Activated T-helper 2 cell treated with anti-CD3 and anti-CD28 coated beads, Interferon-gamma antibody, Interleukin-2, Interleukin-4, amounts not matched to agents 10 μg/mL and 5 μg/mL and 100 μg/mL, durations not matched to agents 14 hours and 24 hours and 36 hours (primary cell): ENCODE results near the gene VCAN. TPM values are rescaled to one million over a fixed set of nuclear protein-coding genes. Genes with fewer than 3 reads are reported as not detected.

Experiments used
- DNase-seq: peaks from one replicate; pipeline ENCODE4 v3.0.0; 2021; ENCODE audit warnings: low spot score
- H3K27ac Mint-ChIP-seq: one replicate; pipeline ENCODE4 v1.8.0; 2021; ENCODE audit warnings: mixed read lengths
- H3K27me3 Mint-ChIP-seq: one replicate; pipeline ENCODE4 v1.8.0; 2021; ENCODE audit warnings: low read depth, mixed read lengths
- H3K36me3 Mint-ChIP-seq: one replicate; pipeline ENCODE4 v1.8.0; 2021; ENCODE audit warnings: low read depth, mixed read lengths
- H3K4me1 Mint-ChIP-seq: one replicate; pipeline ENCODE4 v1.8.0; 2021; ENCODE audit warnings: low read depth, mixed read lengths
- H3K4me3 Mint-ChIP-seq: one replicate; pipeline ENCODE4 v1.8.0; 2021; ENCODE audit warnings: low read depth, mild to moderate bottlenecking, moderate library complexity, mixed read lengths
- H3K9me3 Mint-ChIP-seq: one replicate; pipeline ENCODE4 v1.8.0; 2021; ENCODE audit warnings: mixed read lengths
- intact Hi-C: fragments of 100-400 bp; cut with micrococcal nuclease; formaldehyde crosslinking; loops from one replicate; pipeline ENCODE4 v1.15.1; 2023
- total RNA-seq: library from RNA; stranded (reverse); gene quantifications from 2 replicates; pipeline ENCODE4 v1.2.3, GENCODE V29; 2022

VCAN gene
- total RNA-seq, 1 donor from 2014 or later, result not detected

GRCh38 chr5:83568186-83568585 lies 96.6 kb downstream of the VCAN start:
- H3K27me3 Mint-ChIP-seq, result peaks cover 18% of the 10 kb centered on the region

GRCh38 chr5:83570916-83571315 lies 99.4 kb downstream of the VCAN start:
- no peaks in the 10 kb centered on the region for H3K36me3 Mint-ChIP-seq
- peaks cover 11% of the 10 kb centered on the region for H3K27me3 Mint-ChIP-seq
- intact Hi-C loops, result no loop called here
- peaks cover 3% of the 10 kb centered on the region for H3K4me1 Mint-ChIP-seq
- DNase-seq, result no peak
- no peak overlapping the region for H3K4me3 Mint-ChIP-seq
- no peak overlapping the region for H3K27ac Mint-ChIP-seq
- no peaks in the 10 kb centered on the region for H3K9me3 Mint-ChIP-seq

More at GRCh38 chr5:83568186-83568585, 96.6 kb downstream of the VCAN start:
- no peak overlapping the region for H3K4me3 Mint-ChIP-seq
- intact Hi-C loops, result no loop called here
- H3K4me1 Mint-ChIP-seq, result peaks cover 3% of the 10 kb centered on the region
- no peaks in the 10 kb centered on the region for H3K36me3 Mint-ChIP-seq
- DNase-seq, result no peak
- no peak overlapping the region for H3K27ac Mint-ChIP-seq
- no peaks in the 10 kb centered on the region for H3K9me3 Mint-ChIP-seq

GRCh38 chr5:83572271-83572670 lies 100.7 kb downstream of the VCAN start:
- Mint-ChIP-seq H3K36me3 (no peaks in the 10 kb centered on the region), H3K27ac (no peak overlapping the region), H3K27me3 (peaks cover 7% of the 10 kb centered on the region), H3K9me3 (no peaks in the 10 kb centered on the region), H3K4me1 (peaks cover 3% of the 10 kb centered on the region), H3K4me3 (no peak overlapping the region)
- DNase-seq, result no peak
- intact Hi-C loops, result no loop called here

GRCh38 chr5:83576341-83576740 lies 104.8 kb downstream of the VCAN start:
- Mint-ChIP-seq H3K9me3 (no peaks in the 10 kb centered on the region), H3K27ac (no peak overlapping the region), H3K27me3 (no peaks in the 10 kb centered on the region), H3K4me3 (no peak overlapping the region), H3K4me1 (no peaks in the 10 kb centered on the region), H3K36me3 (no peaks in the 10 kb centered on the region)
- intact Hi-C loops, result no loop called here
- no peak for DNase-seq

- Mint-ChIP-seq H3K9me3 (no peaks in the 10 kb centered on the region), H3K4me3 (no peak overlapping the region), H3K4me1 (no peaks in the 10 kb centered on the region), H3K36me3 (no peaks in the 10 kb centered on the region), H3K27ac (no peak overlapping the region), H3K27me3 (no peaks in the 10 kb centered on the region)
- no peak for DNase-seq
- intact Hi-C loops, result no loop called here
Observed at GRCh38 chr5:83577036-83577636, 105.6 kb downstream of the VCAN start.

GRCh38 chr5:83583859-83584258 lies 112.3 kb downstream of the VCAN start:
- no peak overlapping the region for H3K27ac Mint-ChIP-seq
- H3K27me3 Mint-ChIP-seq, result no peaks in the 10 kb centered on the region
- no peaks in the 10 kb centered on the region for H3K36me3 Mint-ChIP-seq
- DNase-seq, result no peak
- no peaks in the 10 kb centered on the region for H3K4me1 Mint-ChIP-seq
- H3K9me3 Mint-ChIP-seq, result no peaks in the 10 kb centered on the region
- intact Hi-C loops, result no loop called here
- no peak overlapping the region for H3K4me3 Mint-ChIP-seq

- intact Hi-C loops, result no loop called here
- Mint-ChIP-seq H3K4me3 (no peak overlapping the region), H3K36me3 (no peaks in the 10 kb centered on the region), H3K27ac (no peak overlapping the region), H3K27me3 (no peaks in the 10 kb centered on the region), H3K4me1 (no peaks in the 10 kb centered on the region), H3K9me3 (no peaks in the 10 kb centered on the region)
- no peak for DNase-seq
Observed at GRCh38 chr5:83586874-83587776, 115.6 kb downstream of the VCAN start.

- Mint-ChIP-seq H3K27ac (no peak overlapping the region), H3K27me3 (no peaks in the 10 kb centered on the region), H3K4me1 (no peaks in the 10 kb centered on the region), H3K4me3 (no peak overlapping the region), H3K36me3 (no peaks in the 10 kb centered on the region), H3K9me3 (no peaks in the 10 kb centered on the region)
- intact Hi-C loops, result no loop called here
- DNase-seq, result no peak
Observed at GRCh38 chr5:83589786-83590185, 118.2 kb downstream of the VCAN start.

GRCh38 chr5:83590966-83591365 lies 119.4 kb downstream of the VCAN start:
- no peaks in the 10 kb centered on the region for H3K9me3 Mint-ChIP-seq
- H3K4me3 Mint-ChIP-seq, result no peak overlapping the region
- H3K36me3 Mint-ChIP-seq, result no peaks in the 10 kb centered on the region
- H3K27me3 Mint-ChIP-seq, result no peaks in the 10 kb centered on the region
- H3K4me1 Mint-ChIP-seq, result no peaks in the 10 kb centered on the region
- no peak for DNase-seq
- intact Hi-C loops, result no loop called here
- H3K27ac Mint-ChIP-seq, result no peak overlapping the region

- Mint-ChIP-seq H3K4me1 (no peaks in the 10 kb centered on the region), H3K36me3 (no peaks in the 10 kb centered on the region), H3K4me3 (no peak overlapping the region), H3K27ac (no peak overlapping the region), H3K9me3 (no peaks in the 10 kb centered on the region), H3K27me3 (no peaks in the 10 kb centered on the region)
- intact Hi-C loops, result no loop called here
- DNase-seq, result no peak
Observed at GRCh38 chr5:83595217-83595616, 123.7 kb downstream of the VCAN start.

- no peak overlapping the region for H3K4me3 Mint-ChIP-seq
- H3K36me3 Mint-ChIP-seq, result no peaks in the 10 kb centered on the region
- no peaks in the 10 kb centered on the region for H3K27me3 Mint-ChIP-seq
- H3K27ac Mint-ChIP-seq, result no peak overlapping the region
- DNase-seq, result no peak
- intact Hi-C loops, result no loop called here
- no peaks in the 10 kb centered on the region for H3K9me3 Mint-ChIP-seq
- no peaks in the 10 kb centered on the region for H3K4me1 Mint-ChIP-seq
Observed at GRCh38 chr5:83608122-83608521, 136.6 kb downstream of the VCAN start.

GRCh38 chr5:83614841-83615240 lies 143.3 kb downstream of the VCAN start:
- H3K27ac Mint-ChIP-seq, result no peak overlapping the region
- peaks cover 1% of the 10 kb centered on the region for H3K27me3 Mint-ChIP-seq
- intact Hi-C loops, result no loop called here
- H3K9me3 Mint-ChIP-seq, result peaks cover 6% of the 10 kb centered on the region
- no peaks in the 10 kb centered on the region for H3K36me3 Mint-ChIP-seq
- DNase-seq, result no peak
- H3K4me1 Mint-ChIP-seq, result no peaks in the 10 kb centered on the region
- H3K4me3 Mint-ChIP-seq, result no peak overlapping the region

GRCh38 chr5:83628360-83628759 lies 156.8 kb downstream of the VCAN start:
- H3K36me3 Mint-ChIP-seq, result no peaks in the 10 kb centered on the region
- DNase-seq, result no peak
- intact Hi-C loops, result no loop called here
- H3K27ac Mint-ChIP-seq, result no peak overlapping the region
- H3K27me3 Mint-ChIP-seq, result no peaks in the 10 kb centered on the region
- H3K9me3 Mint-ChIP-seq, result no peaks in the 10 kb centered on the region
- H3K4me1 Mint-ChIP-seq, result no peaks in the 10 kb centered on the region
- H3K4me3 Mint-ChIP-seq, result no peak overlapping the region
